Neutrophil (primary cell): Measurements from ENCODE around the gene TIPARP.

Experiments used
- H3K27ac ChIP-seq: fragments of 200-600 bp; sonication (generic); 2 replicates; pipeline ENCODE4 v1.5.1; 2016; ENCODE audit warnings: mild to moderate bottlenecking, moderate library complexity
- H3K27me3 ChIP-seq: fragments of 200-600 bp; sonication (generic); 2 replicates; pipeline ENCODE4 v1.6.0; 2016; ENCODE audit warnings: mild to moderate bottlenecking
- H3K36me3 ChIP-seq: fragments of 200-600 bp; sonication (generic); 2 replicates; pipeline ENCODE4 v1.5.1; 2017
- H3K4me1 ChIP-seq, 2 experiments: fragments of 200-600 bp in 1 of 2; sonication (generic) in 1 of 2; 1 replicate in 1 of 2; 2 replicates in 1 of 2; pipeline versions ENCODE4 v1.5.1 to v1.6.1; 2013 to 2016; ENCODE audit warnings: low read depth in 1 of 2, low read length in 1 of 2, mild to moderate bottlenecking in 1 of 2, moderate library complexity in 1 of 2; ENCODE audit not compliant: control insufficient read depth in 1 of 2, insufficient read depth in 1 of 2
- H3K4me3 ChIP-seq, 2 experiments: fragments of 200-600 bp in 1 of 2; sonication (generic) in 1 of 2; 1 replicate in 1 of 2; 2 replicates in 1 of 2; pipeline ENCODE4 v1.5.1; 2013 to 2016; ENCODE audit warnings: low read depth in 1 of 2, low read length in 1 of 2, mild to moderate bottlenecking in 1 of 2, moderate library complexity in 1 of 2
- H3K9me3 ChIP-seq: fragments of 200-600 bp; sonication (generic); 2 replicates; pipeline ENCODE4 v1.5.1; 2016
- TF ChIP-seq, protein P1 (sequence below): fragments of 200-600 bp; sonication (generic); IDR thresholded peaks from 2 replicates; pipeline ENCODE4 v1.5.1; 2016; ENCODE audit warnings: antibody characterized with exemption

The TIPARP gene

DNA sequence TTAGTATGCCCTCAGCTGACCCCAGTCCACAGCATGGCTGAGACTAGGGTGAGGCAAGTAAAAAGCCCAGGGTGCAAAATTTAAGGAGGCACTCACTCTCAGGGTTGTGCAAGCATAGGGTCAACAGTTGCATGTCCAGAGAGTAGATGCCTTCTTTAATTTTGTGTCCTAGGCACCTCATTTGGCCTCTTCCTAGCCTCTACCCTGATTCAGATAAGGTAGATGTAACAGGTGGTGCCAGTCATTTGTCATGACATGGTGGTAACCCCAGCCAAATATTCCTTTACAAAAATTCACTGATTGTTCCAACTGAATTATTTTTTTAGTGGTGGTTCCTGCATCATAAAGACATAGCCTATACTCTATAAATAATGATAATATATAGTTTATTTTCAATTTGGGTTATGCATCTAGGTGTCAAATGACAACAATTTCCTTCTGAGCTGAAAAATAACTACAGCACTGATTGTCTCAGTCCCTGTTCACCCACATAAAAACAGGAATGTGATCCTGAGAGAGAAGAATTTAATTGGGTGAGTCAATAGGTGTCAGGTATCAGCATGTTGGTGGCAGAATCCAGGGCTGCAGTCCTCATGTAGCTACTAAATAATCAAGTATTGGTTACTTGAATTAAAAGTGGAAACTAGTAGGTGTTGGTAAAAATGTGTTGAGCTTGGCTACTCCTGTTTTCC, 44.2 kb upstream of the TIPARP start:
- Histone ChIP-seq H3K4me1 (no peaks in the 10 kb centered on the region), H3K36me3 (no peaks in the 10 kb centered on the region), H3K9me3 (no peaks in the 10 kb centered on the region), H3K27me3 (no peaks in the 10 kb centered on the region), H3K27ac (no peak overlapping the region), H3K4me3 (no peak overlapping the region)
- TF ChIP-seq, protein P1, sequence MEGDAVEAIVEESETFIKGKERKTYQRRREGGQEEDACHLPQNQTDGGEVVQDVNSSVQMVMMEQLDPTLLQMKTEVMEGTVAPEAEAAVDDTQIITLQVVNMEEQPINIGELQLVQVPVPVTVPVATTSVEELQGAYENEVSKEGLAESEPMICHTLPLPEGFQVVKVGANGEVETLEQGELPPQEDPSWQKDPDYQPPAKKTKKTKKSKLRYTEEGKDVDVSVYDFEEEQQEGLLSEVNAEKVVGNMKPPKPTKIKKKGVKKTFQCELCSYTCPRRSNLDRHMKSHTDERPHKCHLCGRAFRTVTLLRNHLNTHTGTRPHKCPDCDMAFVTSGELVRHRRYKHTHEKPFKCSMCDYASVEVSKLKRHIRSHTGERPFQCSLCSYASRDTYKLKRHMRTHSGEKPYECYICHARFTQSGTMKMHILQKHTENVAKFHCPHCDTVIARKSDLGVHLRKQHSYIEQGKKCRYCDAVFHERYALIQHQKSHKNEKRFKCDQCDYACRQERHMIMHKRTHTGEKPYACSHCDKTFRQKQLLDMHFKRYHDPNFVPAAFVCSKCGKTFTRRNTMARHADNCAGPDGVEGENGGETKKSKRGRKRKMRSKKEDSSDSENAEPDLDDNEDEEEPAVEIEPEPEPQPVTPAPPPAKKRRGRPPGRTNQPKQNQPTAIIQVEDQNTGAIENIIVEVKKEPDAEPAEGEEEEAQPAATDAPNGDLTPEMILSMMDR, result no peak

DNA sequence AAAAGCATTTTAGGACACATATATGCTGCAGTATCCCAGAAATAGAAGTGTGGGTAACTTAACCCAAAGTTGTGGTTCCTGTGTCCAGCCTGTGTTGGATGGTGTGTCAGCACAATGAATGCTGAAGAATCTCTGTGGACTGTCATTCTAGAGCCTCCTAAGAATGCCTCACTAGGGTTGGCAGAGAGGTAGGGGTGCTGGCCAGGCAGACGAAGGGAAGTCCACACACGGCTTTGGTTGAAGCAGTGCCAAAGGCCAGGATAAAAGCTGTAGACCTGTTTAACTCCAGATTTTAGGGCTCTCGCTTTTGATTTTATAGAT, 43.7 kb upstream of the TIPARP start:
- Histone ChIP-seq H3K36me3 (no peaks in the 10 kb centered on the region), H3K27ac (no peak overlapping the region), H3K4me1 (no peaks in the 10 kb centered on the region)

DNA sequence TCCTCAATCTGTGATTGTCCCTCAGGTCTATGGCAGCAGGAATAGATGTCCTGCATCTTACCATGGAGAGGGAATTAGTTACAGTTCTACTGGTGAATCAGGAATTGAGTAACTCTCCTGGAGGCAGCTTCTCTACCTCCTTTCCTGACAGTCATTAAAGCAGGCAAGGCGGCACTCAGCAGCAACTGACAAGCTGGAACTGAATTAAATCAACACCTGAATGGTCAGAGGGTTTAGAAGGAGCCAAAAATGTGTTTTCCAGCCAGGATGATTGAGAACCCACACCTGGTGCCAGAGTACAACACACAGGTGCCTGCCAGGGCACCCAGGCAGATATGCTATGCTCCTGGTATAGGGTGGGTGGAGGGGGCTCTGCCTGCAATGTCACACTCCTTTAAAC, 43.1 kb upstream of the TIPARP start:
- TF ChIP-seq, protein P1, result no peak
- H3K4me3 ChIP-seq, result no peak overlapping the region
- H3K36me3 ChIP-seq, result no peaks in the 10 kb centered on the region
- no peaks in the 10 kb centered on the region for H3K4me1 ChIP-seq
- no peak overlapping the region for H3K27ac ChIP-seq
- H3K27me3 ChIP-seq, result no peaks in the 10 kb centered on the region
- H3K9me3 ChIP-seq, result no peaks in the 10 kb centered on the region

More for the DNA sequence above, 43.7 kb upstream of the TIPARP start:
- H3K9me3 ChIP-seq, result no peaks in the 10 kb centered on the region
- TF ChIP-seq, protein P1, result no peak
- no peak overlapping the region for H3K4me3 ChIP-seq
- no peaks in the 10 kb centered on the region for H3K27me3 ChIP-seq

DNA sequence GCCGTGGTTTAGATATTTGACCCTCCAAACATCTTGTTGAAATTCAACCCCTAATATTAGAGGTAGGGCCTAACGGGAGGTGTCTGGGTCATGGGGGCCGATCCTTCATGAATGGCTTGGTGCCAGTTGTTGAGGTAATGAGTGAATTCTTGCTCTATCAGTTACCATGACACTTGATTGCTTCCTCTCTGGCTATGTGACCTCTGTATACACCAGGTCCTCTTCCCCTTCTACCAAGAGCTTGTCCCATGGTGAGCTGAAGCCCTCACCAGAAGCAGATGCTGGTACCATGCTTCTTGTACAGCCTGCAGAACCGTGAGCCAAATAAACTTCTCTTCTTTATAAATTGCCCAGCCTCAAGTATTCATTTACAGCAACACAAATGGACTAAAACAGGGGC, 41.8 kb upstream of the TIPARP start:
- TF ChIP-seq, protein P1, result no peak

DNA sequence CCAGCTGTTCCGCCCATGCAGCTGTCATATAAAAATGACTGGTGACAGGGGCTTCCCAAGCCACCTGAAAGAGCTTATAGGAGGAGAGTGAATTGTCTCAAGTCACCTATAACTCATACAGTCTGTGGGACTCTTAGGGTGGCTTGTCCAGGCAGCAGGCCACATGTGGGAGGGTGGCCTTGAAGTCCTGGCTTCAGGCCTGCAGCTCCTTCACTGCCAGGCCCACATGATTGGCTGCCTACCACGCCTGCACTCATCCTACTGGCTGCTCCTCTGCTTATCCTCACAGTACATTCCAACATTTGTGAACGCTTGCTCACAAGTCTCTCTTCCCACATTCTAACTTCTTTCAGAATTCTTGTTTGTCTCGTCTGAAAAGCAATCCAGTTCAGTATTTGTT, 41.1 kb upstream of the TIPARP start:
- TF ChIP-seq, protein P1, result no peak
- no peak overlapping the region for H3K4me3 ChIP-seq
- no peaks in the 10 kb centered on the region for H3K9me3 ChIP-seq
- no peaks in the 10 kb centered on the region for H3K27me3 ChIP-seq
- H3K4me1 ChIP-seq, result no peaks in the 10 kb centered on the region
- no peak overlapping the region for H3K27ac ChIP-seq
- no peaks in the 10 kb centered on the region for H3K36me3 ChIP-seq

More for the DNA sequence above, 41.8 kb upstream of the TIPARP start:
- no peaks in the 10 kb centered on the region for H3K9me3 ChIP-seq
- H3K27me3 ChIP-seq, result no peaks in the 10 kb centered on the region
- H3K36me3 ChIP-seq, result no peaks in the 10 kb centered on the region
- no peak overlapping the region for H3K27ac ChIP-seq
- no peaks in the 10 kb centered on the region for H3K4me1 ChIP-seq
- H3K4me3 ChIP-seq, result no peak overlapping the region
